ENCODE measurements around the gene SERPINA4. TPM values are rescaled to one million over a fixed set of nuclear protein-coding genes. Genes with fewer than 3 reads are reported as not detected.

SERPINA4 gene
- total and polyA plus RNA-seq, 2 donors (not counting 3 experiments of a cell fraction or from before 2014, with no cell fraction given), result not detected

- H3K9me3 ChIP-seq (replicated peaks; ENCODE audit: control insufficient read depth, insufficient read depth, low read length), result no peaks in the 10 kb centered on the region
- no peaks in the 10 kb centered on the region for H3K79me2 ChIP-seq (ENCODE audit: control insufficient read depth, insufficient read depth, low read length)
- DNase-seq (ENCODE audit: low read depth, low spot score), result peak; percentile 38
- no peak overlapping the region for H3K27ac ChIP-seq (ENCODE audit: insufficient read depth, low read depth, low read length)
- H3K4me1 ChIP-seq (ENCODE audit: control insufficient read depth, extremely low read depth, insufficient read depth, low read length), result no peaks in the 10 kb centered on the region
- intact Hi-C loops (cut with micrococcal nuclease) (loop anchor here (1.0 to 10.0 kb wide), 4 partner anchors 63 to 414 kb away; no protein-coding TSS in a partner anchor), dilution Hi-C loops (cut with MboI; ENCODE audit: extremely low pct_ligation_motif_present, low sequenced_read_pairs) (no loop called here)
- H3K9ac ChIP-seq (replicated peaks; ENCODE audit: extremely low read depth, insufficient read depth, low read length), result no peak overlapping the region
- no peak overlapping the region for H3K4me3 ChIP-seq (replicated peaks in 1 of 3; ENCODE audit: insufficient read depth in 1 of 3, low read depth in 1 of 3, low read length in 3 of 3)
- TF ChIP-seq, protein P1, sequence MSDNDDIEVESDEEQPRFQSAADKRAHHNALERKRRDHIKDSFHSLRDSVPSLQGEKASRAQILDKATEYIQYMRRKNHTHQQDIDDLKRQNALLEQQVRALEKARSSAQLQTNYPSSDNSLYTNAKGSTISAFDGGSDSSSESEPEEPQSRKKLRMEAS (IDR thresholded peaks at IDR 0.05; ENCODE audit: insufficient read depth, insufficient read length), result no peak
- TF ChIP-seq POLR2A (IDR thresholded peaks at IDR 0.05; ENCODE audit: low read depth, low read length), result no peak
- no peak for TF ChIP-seq JUN (IDR thresholded peaks at IDR 0.05; ENCODE audit: borderline replicate concordance, insufficient read depth, insufficient read length, low read depth)
- no peak for TF ChIP-seq FOS (IDR thresholded peaks at IDR 0.05; ENCODE audit: borderline replicate concordance, insufficient read depth, low read length)
- TF ChIP-seq GATA2 (IDR thresholded peaks at IDR 0.05; ENCODE audit: insufficient read depth, insufficient read length, low read depth, low read length), result no peak
- no peak for TF ChIP-seq MYC (IDR thresholded peaks at IDR 0.05; ENCODE audit: low read depth, low read length)
- no peak for TF ChIP-seq POLR2AphosphoS5 (IDR thresholded peaks at IDR 0.05; ENCODE audit: insufficient read depth, low read depth, low read length)
- TF ChIP-seq, protein P2, sequence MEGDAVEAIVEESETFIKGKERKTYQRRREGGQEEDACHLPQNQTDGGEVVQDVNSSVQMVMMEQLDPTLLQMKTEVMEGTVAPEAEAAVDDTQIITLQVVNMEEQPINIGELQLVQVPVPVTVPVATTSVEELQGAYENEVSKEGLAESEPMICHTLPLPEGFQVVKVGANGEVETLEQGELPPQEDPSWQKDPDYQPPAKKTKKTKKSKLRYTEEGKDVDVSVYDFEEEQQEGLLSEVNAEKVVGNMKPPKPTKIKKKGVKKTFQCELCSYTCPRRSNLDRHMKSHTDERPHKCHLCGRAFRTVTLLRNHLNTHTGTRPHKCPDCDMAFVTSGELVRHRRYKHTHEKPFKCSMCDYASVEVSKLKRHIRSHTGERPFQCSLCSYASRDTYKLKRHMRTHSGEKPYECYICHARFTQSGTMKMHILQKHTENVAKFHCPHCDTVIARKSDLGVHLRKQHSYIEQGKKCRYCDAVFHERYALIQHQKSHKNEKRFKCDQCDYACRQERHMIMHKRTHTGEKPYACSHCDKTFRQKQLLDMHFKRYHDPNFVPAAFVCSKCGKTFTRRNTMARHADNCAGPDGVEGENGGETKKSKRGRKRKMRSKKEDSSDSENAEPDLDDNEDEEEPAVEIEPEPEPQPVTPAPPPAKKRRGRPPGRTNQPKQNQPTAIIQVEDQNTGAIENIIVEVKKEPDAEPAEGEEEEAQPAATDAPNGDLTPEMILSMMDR (IDR thresholded peaks at IDR 0.05; ENCODE audit: extremely low read depth in 1 of 2, insufficient read depth in 1 of 2, low read depth in 1 of 2, low read length in 2 of 2), result peak; percentile 75 to 78
- no peak for TF ChIP-seq EZH2 (IDR thresholded peaks at IDR 0.05; ENCODE audit: borderline replicate concordance, low read depth, low read length, severe bottlenecking)
- no peaks in the 10 kb centered on the region for H3K27me3 ChIP-seq (ENCODE audit: control insufficient read depth in 2 of 2, insufficient read depth in 2 of 2, low read length in 2 of 2)
- no peak overlapping the region for H2AFZ ChIP-seq (ENCODE audit: low read depth, low read length)
- ChIA-PET CTCF (interaction anchor here (0.6 to 2.0 kb wide), 39 partner anchors 8 to 883 kb away, joined by 3 to 98 read pairs (median 4); partner anchors contain the start of gene SERPINA4), POLR2A (no interaction called here)
- H3K4me2 ChIP-seq (ENCODE audit: insufficient read depth, low read length), result no peak overlapping the region
- FAIRE-seq, result peak; percentile 89
- H4K20me1 ChIP-seq (replicated peaks; ENCODE audit: control insufficient read depth, extremely low read depth, insufficient read depth, low read length), result no peaks in the 10 kb centered on the region
- H3K36me3 ChIP-seq (ENCODE audit: control insufficient read depth in 2 of 2, extremely low read depth in 1 of 2, insufficient read depth in 2 of 2, low read length in 2 of 2), result no peaks in the 10 kb centered on the region
- BruUV-seq (replicated peaks), result no TSS peak
- no peaks in the 10 kb centered on the region for H3K9me1 ChIP-seq (replicated peaks; ENCODE audit: control insufficient read depth, extremely low read depth, insufficient read depth, low read length)
Measured at GRCh38 chr14:94548999-94549985, 11.9 kb upstream of the SERPINA4 start.

Data from endothelial cell of umbilical vein (primary cell).